H54 (cell line): Measurements from ENCODE around the gene SIAH1.
"Not testable (repeated sequence)": the region's sequence is repeated elsewhere in the genome, so short reads cannot be mapped to it uniquely, and the experiment has no call there.

ENCODE experiments used
- DNase-seq: peaks from one replicate; pipeline ENCODE4 v3.0.0; 2011; ENCODE audit warnings: low spot score, mixed read lengths; ENCODE audit not compliant: insufficient read length
- FAIRE-seq: peaks from 3 replicates; lab custom pipeline; 2011; peaks lifted over from hg19 to GRCh38; lab: Jason Lieb, UNC
- POLR2A ChIP-seq: IDR thresholded peaks from 2 replicates; pipeline ENCODE4 v1.6.1; 2011; ENCODE audit warnings: low read depth, mild to moderate bottlenecking, low read length

SIAH1 gene

DNA sequence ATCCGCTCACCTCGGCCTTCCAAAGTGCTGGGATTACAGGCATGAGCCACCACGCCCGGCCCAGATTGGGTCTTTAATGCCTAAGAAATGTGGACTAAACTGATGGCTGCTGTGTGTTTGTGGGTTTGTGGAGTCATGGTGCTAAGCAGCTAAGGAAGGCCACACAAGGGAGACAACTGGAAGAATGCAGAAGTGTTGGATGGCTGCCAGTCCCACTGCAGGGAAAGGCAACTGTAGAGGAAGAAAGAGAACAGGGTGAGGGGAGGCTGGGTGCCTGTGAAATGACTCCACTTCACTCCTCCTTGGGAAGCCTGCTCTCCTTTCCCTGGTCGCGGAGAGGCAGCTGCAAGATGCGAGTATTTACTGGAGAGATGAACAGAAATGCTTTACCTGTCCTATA is 23.5 kb upstream of the SIAH1 start:
- FAIRE-seq (no peak), DNase-seq (peak; percentile 28)
- no peak for TF ChIP-seq POLR2A

DNA sequence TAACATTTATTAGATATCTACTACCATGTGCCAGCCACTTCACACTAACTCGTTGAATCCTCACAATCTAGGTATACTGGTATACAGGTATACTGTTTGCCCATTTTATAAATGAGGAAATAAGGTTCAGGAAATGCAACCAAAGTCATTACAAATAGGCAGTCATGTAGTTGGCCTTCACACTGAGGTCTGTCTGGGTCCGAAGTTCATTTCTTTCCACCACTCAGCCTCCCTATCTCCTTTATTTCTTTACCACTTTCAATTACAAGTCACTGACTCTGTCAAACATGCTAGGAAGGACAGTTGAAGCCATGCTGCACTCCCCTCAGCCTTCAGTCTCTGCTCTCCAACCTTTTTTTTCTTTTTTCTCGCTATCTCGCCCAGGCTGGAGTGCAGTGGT is 20.7 kb upstream of the SIAH1 start:
- no peak for TF ChIP-seq POLR2A
- no peak for DNase-seq
- FAIRE-seq: no peak

DNA sequence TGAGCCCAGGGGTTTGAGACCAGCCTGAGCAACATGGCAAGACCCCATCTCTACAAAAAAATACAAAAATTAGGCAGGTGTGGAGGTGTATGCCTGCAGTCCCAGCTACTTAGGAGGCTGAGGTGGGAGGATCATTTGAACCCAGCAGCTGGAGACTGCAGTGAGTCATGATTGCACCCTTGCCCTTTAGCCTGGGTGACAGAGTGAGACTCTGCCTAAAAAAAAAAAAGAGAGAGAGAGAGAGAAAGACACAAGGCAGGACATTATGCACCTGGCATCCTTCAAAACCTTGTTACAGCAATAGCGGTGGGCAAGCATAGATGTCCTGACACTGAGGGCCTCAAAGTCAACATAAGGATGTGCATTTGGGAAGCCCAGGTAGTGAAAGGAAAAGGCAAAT is 19.9 kb upstream of the SIAH1 start:
- no peak for TF ChIP-seq POLR2A
- no peak for FAIRE-seq

DNA sequence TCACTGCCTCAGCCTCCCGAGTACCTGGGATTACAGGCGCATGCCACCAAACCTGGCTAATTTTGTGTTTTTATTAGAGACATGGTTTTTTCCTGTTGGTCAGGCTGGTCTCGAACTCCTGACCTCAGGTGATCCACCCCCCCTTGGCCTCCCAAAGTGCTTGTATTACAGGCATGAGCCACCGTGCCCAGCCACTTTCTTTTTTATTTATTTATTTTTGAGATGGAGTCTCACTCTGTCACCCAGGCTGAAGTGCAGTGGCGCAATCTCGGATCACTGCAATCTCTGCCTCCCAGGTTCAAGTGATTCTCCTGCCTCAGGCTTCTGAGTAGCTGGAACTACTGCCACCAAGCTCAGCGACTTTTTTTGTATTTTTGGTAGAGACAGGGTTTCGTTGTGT is 17.3 kb upstream of the SIAH1 start:
- not testable (repeated sequence) for DNase-seq, FAIRE-seq

More for the DNA sequence above, 19.9 kb upstream of the SIAH1 start:
- no peak for DNase-seq

DNA sequence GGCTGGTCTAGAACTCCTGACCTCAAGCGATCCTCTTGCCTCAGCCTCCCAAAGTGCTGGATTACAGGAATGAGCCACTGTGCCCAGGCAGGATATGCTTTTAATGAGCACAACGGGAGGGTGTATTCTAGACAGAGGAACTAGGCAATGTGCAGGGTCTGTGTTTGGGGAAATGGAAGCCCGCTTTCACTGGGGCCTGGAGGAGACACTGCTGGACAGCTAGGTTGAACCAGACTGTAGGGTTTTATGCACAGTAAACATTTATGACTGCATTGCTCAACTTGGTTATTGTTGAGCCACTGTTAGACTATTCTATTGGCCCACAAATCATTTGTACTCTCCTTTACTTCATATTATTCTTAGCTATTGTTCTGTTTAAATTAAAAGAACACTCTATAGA is 10.2 kb upstream of the SIAH1 start:
- FAIRE-seq: no peak
- DNase-seq: no peak
- no peak for TF ChIP-seq POLR2A

DNA sequence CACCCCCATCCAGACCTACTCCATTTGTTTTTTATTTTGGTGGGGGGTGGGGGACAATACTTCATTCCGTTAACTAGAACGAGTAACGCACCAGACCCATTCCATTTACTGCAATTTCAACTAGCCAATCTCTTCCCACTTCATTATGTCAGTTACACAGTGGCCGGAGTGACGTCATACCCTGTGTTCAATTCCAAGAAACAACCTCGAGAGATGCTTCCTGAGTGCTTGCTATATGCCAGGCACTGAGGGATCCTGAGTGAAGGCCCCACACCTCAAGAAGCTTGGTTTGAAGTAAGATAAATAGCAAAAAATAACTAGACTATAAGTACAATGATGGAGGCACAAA is 9.1 kb upstream of the SIAH1 start:
- DNase-seq (no peak), FAIRE-seq (no peak)
- no peak for TF ChIP-seq POLR2A

DNA sequence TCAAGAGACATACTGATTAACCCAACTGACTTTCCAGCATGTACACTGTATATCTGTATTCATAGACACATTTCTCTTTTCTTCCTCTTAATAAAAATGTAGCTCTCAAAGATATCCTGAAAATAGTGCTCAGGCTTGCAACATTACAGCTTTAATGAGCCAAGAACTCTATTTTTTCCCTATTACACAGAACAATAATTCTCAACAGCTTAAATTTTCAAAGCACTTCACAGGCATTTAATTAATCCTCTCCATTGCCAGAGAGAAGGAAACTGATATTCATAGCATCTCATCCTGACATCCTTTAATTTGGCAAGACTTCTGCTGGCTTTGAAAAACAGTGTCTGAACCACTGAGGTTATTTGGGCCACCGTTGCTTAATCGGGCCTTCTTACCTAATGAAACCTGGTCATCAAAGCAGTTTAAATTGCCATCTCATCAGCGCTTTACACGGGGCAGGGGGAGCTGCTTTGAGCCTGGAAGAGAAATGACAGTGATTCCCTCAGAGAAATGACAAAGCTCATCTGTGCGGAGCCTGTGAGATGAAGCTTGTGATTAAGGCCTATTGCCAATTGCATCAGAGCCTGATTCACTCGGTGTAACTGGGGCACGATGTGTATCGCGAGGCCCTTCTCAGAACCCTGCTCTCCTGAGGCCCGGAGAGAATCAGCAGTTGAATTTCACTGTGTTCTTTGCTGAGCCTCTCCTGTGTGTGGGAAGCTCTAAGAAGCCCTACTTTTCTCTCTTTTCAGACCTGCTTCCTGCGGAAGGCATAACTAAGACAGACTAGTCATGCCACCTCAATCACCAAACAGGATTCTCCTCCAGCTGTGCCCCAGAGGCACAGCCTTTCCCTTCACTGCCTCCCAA is 8.5 kb upstream of the SIAH1 start:
- TF ChIP-seq POLR2A: no peak
- DNase-seq (no peak), FAIRE-seq (no peak)

DNA sequence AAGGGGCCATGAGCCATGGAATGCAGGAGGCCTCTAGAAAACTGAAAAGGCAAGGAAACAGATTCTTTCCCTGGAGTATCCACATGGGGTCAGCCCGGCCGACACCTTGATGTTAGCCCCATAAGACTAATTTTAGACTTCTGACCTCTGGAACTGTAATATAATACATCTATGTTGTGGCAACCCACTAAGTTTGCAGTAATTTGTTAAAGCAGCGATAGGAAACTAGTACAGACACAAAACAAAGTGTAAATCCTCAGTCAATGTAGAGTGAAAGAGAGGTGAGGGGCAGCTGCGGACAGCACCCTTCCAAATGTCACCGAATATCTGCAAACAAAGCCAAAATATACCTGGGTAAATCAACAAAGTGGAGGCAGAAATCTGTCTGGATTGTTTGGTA is 7.2 kb upstream of the SIAH1 start:
- no peak for DNase-seq
- FAIRE-seq: no peak
- TF ChIP-seq POLR2A: no peak

DNA sequence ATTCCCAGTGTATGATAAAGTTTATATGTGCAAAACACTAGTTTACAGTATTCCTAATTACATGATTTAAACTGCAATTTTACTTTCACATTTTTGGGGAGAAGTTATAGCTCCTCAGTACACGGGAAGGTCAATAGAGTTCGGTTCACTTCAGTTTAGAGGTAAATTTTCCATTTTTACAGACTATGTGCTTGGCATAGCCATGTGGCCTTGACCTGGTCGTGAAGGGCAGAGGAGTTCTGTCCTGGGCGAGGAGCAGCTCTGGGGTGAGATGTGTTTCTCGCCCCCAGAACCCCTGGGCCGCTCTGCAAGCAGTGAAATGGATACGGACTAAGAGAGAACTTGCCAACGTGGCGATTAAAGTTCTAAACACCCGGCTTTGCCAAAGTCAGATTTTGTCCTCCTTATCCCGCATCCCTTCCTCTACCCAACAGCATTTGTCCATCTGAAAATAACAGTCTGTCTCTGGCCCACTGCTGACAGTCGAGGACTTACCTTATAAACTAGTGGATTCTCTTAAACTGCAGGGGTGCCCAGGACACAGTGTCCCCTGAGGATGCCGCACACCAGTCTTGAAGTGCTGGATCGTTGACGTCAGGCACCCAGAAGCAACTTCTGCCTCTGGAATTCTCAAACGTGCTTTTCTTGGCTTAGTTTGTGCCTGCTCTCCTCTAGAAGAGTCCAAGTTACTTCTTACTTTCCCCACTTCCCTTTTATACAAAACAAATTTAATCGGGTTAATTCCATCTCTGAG is 1.5 kb upstream of the SIAH1 start:
- DNase-seq (no peak), FAIRE-seq (no peak)
- no peak for TF ChIP-seq POLR2A

DNA sequence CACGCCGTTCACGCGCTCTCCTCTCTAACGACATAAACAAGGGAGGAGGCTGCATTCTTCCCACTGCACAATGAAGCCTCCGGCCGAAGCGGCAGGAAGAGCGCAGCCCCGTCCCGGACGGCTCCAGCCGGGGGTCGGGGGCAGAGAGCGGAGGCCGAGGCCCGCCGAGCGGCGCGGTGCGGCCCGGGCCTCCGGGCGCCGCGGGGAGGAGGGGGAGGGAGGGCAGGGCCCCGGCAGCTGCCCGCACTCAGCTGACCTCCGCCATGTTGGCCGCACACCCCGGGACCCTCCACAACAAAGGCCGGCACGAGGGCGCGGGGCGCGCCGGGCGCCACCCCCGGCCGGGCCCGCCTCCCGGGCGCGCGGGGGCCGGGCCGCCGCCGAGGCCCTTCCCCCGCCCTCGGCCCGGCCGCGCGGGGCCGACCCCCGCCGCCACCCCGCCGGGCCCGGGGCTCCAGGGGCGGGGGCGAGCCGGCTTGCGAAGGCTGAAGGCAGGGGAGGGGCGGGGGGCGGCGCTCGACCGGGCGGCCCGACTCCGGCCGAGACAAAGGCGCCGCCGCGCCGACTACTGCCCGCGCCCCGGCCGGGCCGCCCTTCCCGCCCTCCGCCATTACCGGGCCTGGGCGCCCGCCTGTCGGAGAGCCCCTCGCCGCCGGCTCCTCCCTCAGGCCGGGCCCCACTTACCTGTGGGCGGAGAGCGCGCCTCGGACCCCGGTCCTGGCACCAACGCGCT is 527 bp downstream of the SIAH1 start:
- TF ChIP-seq POLR2A: peak; percentile 26; the same call in 1 of the 2 replicates
- FAIRE-seq (no peak), DNase-seq (peak; percentile 42)

DNA sequence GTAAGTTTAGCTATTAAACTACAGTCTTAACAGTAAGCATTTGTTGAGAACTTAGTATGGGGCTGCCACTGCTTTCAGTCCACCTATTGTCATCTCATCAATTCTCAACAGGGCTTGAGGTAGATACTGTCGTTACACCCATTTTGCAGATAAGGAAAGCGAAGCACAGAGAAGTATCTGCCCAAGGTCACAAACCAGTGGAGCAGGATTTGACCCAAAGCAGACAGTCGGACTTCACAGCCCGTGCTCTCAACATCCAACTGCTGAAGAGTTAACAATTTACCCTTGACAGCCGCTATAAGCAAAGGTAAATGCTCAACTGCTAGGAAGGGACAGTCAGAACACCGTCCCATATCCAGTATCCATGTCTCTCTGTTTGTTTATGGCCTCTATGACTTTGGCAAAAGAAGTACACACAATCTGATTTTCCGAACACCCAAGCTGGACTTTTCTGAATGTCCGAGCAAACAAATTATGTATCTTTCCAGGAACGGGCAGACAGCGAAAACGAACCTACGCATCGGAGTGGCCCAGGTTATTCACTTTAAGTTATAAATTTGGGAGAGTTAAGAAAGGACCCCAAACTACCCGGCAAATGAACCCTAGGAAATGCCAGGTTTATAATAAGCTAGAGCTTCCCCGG is 1.2 kb downstream of the SIAH1 start:
- FAIRE-seq (no peak), DNase-seq (no peak)
- no peak for TF ChIP-seq POLR2A

DNA sequence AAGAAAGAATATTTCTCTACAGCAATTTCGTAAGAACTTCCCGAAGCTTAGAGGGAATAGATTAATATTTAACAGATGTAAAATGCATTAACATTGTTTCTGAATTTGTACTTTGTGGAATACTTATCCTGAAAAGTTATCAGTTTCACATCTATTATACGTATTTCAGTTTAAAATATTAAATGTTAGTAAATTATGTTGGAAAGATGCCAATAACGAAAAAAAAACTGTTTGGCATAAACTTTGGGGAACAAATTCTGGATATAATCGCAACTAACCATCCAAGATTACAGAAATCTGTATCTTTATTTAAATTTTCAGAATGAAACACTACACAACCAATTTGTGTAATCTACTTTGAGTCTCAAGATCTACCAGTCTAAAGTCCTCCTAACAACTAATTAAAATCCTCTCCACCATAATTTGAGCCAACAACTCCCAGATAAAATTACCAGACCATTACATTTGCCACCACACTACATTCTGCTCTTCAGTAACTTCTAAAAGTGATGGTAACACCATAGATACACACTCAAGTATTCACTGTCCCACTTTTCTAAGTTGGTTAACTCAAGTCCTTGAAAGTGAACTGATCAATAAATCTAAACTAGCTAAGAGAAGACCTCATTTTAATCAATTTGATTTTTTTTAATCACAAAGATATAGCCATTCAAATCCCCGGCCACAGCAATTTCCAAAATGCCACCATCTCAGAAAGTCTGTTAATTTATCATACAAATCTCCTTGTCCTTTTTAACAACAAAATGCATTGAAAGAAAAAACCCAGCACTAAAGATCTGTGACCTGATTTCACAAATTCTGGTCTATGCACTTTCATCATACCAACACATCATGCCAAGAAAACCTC is 2.0 kb downstream of the SIAH1 start:
- TF ChIP-seq POLR2A: no peak
- DNase-seq (no peak), FAIRE-seq (no peak)

DNA sequence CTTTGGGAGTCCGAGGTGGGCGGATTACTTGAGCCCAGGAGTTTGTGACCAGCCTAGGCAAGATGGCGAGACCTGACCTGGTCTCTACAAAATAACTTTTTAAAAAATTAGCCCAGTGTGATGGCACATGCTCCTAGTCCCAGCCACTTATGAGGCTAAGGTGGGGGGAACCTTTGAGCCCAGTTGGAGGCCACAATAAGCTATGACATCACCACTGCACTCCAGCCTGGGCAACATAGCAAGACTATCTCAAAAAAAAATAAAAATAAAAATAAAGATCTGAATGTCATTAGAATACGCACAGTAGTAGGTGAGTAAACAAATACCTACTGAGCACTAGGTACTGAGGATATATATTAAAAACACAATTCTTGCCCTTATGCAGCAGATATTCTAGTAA is 3.1 kb downstream of the SIAH1 start:
- FAIRE-seq (no peak), DNase-seq (no peak)
- TF ChIP-seq POLR2A: no peak
